DND-41 (cell line): ENCODE data around the gene DENND1A.

Source experiments
- EZH2 ChIP-seq: IDR thresholded peaks from 3 replicates; pipeline ENCODE4 v1.6.1; 2012; ENCODE audit warnings: borderline replicate concordance, low read depth, mild to moderate bottlenecking, moderate library complexity, low read length, inconsistent platforms; ENCODE audit not compliant: severe bottlenecking
- TF ChIP-seq, protein P1 (sequence below): IDR thresholded peaks from 2 replicates; pipeline ENCODE4 v1.5.1; 2012; ENCODE audit warnings: borderline replicate concordance, low read length, moderate library complexity, mild to moderate bottlenecking; ENCODE audit not compliant: poor library complexity, severe bottlenecking; ENCODE audit errors: extremely low read depth

DNA sequence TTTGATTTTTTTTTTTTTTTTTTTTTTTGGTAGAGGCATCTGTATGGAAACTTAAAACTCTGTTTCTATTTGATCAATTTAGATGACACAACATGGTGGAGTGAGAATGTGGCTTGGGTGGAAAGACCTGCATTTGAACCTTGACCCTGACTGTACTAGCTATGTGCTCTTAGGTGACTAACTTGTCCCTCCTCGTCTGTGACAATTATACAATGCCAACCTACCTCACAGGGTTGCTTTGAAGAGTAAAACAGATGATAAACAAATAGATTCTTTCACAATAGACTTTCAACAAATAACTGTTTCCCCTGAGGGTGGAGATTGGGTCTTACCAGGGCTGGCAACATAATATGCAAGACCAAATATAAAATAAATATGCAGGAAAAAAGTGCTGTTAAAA lies 464.6 kb downstream of the DENND1A start:
- TF ChIP-seq, protein P1, sequence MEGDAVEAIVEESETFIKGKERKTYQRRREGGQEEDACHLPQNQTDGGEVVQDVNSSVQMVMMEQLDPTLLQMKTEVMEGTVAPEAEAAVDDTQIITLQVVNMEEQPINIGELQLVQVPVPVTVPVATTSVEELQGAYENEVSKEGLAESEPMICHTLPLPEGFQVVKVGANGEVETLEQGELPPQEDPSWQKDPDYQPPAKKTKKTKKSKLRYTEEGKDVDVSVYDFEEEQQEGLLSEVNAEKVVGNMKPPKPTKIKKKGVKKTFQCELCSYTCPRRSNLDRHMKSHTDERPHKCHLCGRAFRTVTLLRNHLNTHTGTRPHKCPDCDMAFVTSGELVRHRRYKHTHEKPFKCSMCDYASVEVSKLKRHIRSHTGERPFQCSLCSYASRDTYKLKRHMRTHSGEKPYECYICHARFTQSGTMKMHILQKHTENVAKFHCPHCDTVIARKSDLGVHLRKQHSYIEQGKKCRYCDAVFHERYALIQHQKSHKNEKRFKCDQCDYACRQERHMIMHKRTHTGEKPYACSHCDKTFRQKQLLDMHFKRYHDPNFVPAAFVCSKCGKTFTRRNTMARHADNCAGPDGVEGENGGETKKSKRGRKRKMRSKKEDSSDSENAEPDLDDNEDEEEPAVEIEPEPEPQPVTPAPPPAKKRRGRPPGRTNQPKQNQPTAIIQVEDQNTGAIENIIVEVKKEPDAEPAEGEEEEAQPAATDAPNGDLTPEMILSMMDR, result no peak
- TF ChIP-seq EZH2, result no peak
